ENCODE data around the gene SLX4.

Gene SLX4

DNA sequence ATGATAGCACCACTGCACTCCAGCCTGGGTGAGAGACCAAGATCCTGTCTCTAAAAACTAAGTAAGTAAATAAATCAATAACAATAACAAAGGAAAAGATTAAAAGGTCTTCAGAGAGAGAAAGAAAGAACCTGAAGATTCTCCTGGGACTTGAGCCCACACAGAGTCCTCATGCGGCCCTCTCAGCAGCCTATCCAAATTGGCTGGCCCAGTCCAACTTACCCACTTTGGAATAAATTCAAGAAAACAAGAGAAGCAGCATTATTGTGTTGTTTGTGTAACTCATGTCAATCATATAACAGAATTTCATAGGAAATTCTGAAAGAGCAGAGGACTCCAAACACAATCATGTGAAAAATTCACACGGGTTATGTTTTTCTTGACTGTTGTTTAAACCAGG, 3.8 kb downstream of the SLX4 start:
- no peak for DNase-seq
- WGBS (ENCODE audit: insufficient coverage) = 93% methylated on average over 2 of the region's 2 CpGs
- no peak overlapping the region for H3K27ac ChIP-seq (ENCODE audit: insufficient read depth in 1 of 2, low read depth in 1 of 2, low read length in 2 of 2, poor library complexity in 1 of 2, severe bottlenecking in 2 of 2)
- H3K36me3 ChIP-seq (ENCODE audit: control insufficient read depth in 4 of 4, insufficient read depth in 4 of 4, low read length in 3 of 4) = peaks cover 0 to 16% (median 5%) of the 10 kb centered on the region in 4 experiments
- ChIA-PET CTCF (no interaction called here), POLR2A (no interaction called here)
- peaks cover 5 to 21% (median 19%) of the 10 kb centered on the region in 4 experiments for H3K4me1 ChIP-seq (ENCODE audit: control extremely low read depth in 1 of 4, control insufficient read depth in 4 of 4, insufficient read depth in 4 of 4, low read length in 3 of 4)
- H3K27me3 ChIP-seq (replicated peaks in 2 of 5; ENCODE audit: control insufficient read depth in 4 of 5, insufficient read depth in 5 of 5, low read length in 4 of 5) = no peaks in the 10 kb centered on the region
- no peaks in the 10 kb centered on the region for H3K9me3 ChIP-seq (ENCODE audit: control extremely low read depth in 1 of 5, control insufficient read depth in 4 of 5, insufficient read depth in 2 of 5, low read depth in 1 of 5, low read length in 4 of 5)
- H3K4me3 ChIP-seq (ENCODE audit: control insufficient read depth in 1 of 7, extremely low read depth in 1 of 7, insufficient read depth in 4 of 7, low read depth in 2 of 7, low read length in 6 of 7) = no peak overlapping the region

DNA sequence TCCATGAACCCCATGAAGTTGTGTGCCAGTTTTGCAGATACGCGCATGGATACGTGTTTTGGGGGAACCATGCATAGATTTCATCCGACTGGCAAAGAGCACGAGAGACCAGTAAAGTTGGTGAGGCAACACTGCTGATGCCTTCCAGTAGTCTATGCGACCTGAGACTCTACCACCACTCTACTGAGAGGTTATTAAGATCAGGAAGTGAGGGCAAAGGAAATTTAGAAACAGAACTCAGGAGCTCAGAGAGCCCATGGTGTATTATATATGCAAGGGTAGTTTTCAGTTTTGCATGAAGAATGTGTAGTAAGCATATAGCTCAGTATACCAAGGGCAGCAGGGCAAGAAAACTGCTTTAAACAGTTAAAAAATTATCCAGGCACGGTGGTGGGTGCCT, 4.2 kb downstream of the SLX4 start:
- 99% methylated on average over 7 of the region's 7 CpGs for WGBS (ENCODE audit: insufficient coverage)
- Histone ChIP-seq H3K27me3 (replicated peaks in 2 of 5; ENCODE audit: control insufficient read depth in 4 of 5, insufficient read depth in 5 of 5, low read length in 4 of 5) (no peaks in the 10 kb centered on the region), H3K27ac (ENCODE audit: insufficient read depth in 1 of 2, low read depth in 1 of 2, low read length in 2 of 2, poor library complexity in 1 of 2, severe bottlenecking in 2 of 2) (no peak overlapping the region), H3K4me1 (ENCODE audit: control extremely low read depth in 1 of 4, control insufficient read depth in 4 of 4, insufficient read depth in 4 of 4, low read length in 3 of 4) (peaks cover 5 to 18% (median 14%) of the 10 kb centered on the region in 4 experiments), H3K36me3 (ENCODE audit: control insufficient read depth in 4 of 4, insufficient read depth in 4 of 4, low read length in 3 of 4) (peaks cover 0 to 21% (median 6%) of the 10 kb centered on the region in 4 experiments), H3K4me3 (ENCODE audit: control insufficient read depth in 1 of 7, extremely low read depth in 1 of 7, insufficient read depth in 4 of 7, low read depth in 2 of 7, low read length in 6 of 7) (no peak overlapping the region), H3K9me3 (ENCODE audit: control extremely low read depth in 1 of 5, control insufficient read depth in 4 of 5, insufficient read depth in 2 of 5, low read depth in 1 of 5, low read length in 4 of 5) (no peaks in the 10 kb centered on the region)
- ChIA-PET CTCF (no interaction called here), POLR2A (no interaction called here)
- DNase-seq = no peak

DNA sequence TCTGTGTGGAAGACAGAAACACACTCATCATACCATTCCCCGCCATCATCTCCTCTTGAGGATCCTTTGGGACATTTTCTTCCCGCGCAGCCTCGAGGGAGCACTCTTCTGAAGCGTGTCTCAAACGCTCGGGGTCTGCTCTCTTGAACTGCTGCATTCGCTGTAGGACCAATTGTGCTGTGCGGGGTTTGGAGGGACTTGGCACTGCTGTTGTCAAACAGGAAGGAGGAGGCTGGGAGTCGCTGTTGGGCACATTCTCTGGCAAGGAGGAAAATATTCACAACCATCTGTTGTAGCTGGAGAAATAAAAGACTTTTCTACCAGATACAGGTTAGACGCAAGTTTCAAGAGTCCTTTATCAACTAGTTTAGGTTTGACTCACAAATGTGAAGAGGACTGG, 5.0 kb downstream of the SLX4 start:
- Histone ChIP-seq H3K36me3 (ENCODE audit: control insufficient read depth in 4 of 4, insufficient read depth in 4 of 4, low read length in 3 of 4) (peaks cover 0 to 28% (median 9%) of the 10 kb centered on the region in 4 experiments), H3K4me1 (ENCODE audit: control extremely low read depth in 1 of 4, control insufficient read depth in 4 of 4, insufficient read depth in 4 of 4, low read length in 3 of 4) (peaks cover 5 to 14% (median 11%) of the 10 kb centered on the region in 4 experiments), H3K4me3 (ENCODE audit: control insufficient read depth in 1 of 7, extremely low read depth in 1 of 7, insufficient read depth in 4 of 7, low read depth in 2 of 7, low read length in 6 of 7) (no peak overlapping the region), H3K9me3 (ENCODE audit: control extremely low read depth in 1 of 5, control insufficient read depth in 4 of 5, insufficient read depth in 2 of 5, low read depth in 1 of 5, low read length in 4 of 5) (no peaks in the 10 kb centered on the region), H3K27ac (ENCODE audit: insufficient read depth in 1 of 2, low read depth in 1 of 2, low read length in 2 of 2, poor library complexity in 1 of 2, severe bottlenecking in 2 of 2) (no peak overlapping the region), H3K27me3 (replicated peaks in 2 of 5; ENCODE audit: control insufficient read depth in 4 of 5, insufficient read depth in 5 of 5, low read length in 4 of 5) (no peaks in the 10 kb centered on the region)
- no peak for DNase-seq
- POLR2A ChIA-PET = interaction anchor here (0.6 kb wide), 1 partner anchor 32 kb away, joined by 4 read pairs; no protein-coding TSS in a partner anchor
- CTCF ChIA-PET = no interaction called here
- WGBS (ENCODE audit: insufficient coverage) = 94% methylated on average over 9 of the region's 11 CpGs

DNA sequence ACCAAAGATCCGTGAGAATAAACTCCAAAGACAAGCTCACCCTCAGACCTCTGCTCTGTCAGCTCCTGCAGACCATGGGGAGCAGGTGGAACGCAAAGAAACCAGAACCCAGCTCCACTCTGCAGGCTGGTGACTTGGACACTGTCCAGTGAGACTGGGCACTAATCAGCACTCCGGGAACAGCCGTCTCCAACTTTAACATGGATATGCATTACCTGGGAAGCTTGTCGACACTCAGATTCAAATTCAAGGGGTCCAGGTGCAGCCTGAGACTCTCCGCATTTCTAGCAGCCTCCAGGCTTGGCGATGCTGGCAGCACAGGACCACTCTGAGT, 9.1 kb downstream of the SLX4 start:
- Histone ChIP-seq H3K27ac (ENCODE audit: insufficient read depth in 1 of 2, low read depth in 1 of 2, low read length in 2 of 2, poor library complexity in 1 of 2, severe bottlenecking in 2 of 2) (no peak overlapping the region), H3K4me1 (ENCODE audit: control extremely low read depth in 1 of 4, control insufficient read depth in 4 of 4, insufficient read depth in 4 of 4, low read length in 3 of 4) (peaks cover 0 to 11% (median 4%) of the 10 kb centered on the region in 4 experiments), H3K4me3 (ENCODE audit: control insufficient read depth in 1 of 7, extremely low read depth in 1 of 7, insufficient read depth in 4 of 7, low read depth in 2 of 7, low read length in 6 of 7) (no peak overlapping the region), H3K9me3 (ENCODE audit: control extremely low read depth in 1 of 5, control insufficient read depth in 4 of 5, insufficient read depth in 2 of 5, low read depth in 1 of 5, low read length in 4 of 5) (peaks cover 0 to 7% (median 0%) of the 10 kb centered on the region in 5 experiments), H3K36me3 (ENCODE audit: control insufficient read depth in 4 of 4, insufficient read depth in 4 of 4, low read length in 3 of 4) (peaks cover 2 to 45% (median 18%) of the 10 kb centered on the region in 4 experiments), H3K27me3 (replicated peaks in 2 of 5; ENCODE audit: control insufficient read depth in 4 of 5, insufficient read depth in 5 of 5, low read length in 4 of 5) (no peaks in the 10 kb centered on the region)
- no peak for DNase-seq
- WGBS (ENCODE audit: insufficient coverage) = 100% methylated on average over 7 of the region's 7 CpGs
- ChIA-PET CTCF (interaction anchor here (0.6 kb wide), 1 partner anchor 16 kb away, joined by 4 read pairs; no protein-coding TSS in a partner anchor), POLR2A (no interaction called here)

DNA sequence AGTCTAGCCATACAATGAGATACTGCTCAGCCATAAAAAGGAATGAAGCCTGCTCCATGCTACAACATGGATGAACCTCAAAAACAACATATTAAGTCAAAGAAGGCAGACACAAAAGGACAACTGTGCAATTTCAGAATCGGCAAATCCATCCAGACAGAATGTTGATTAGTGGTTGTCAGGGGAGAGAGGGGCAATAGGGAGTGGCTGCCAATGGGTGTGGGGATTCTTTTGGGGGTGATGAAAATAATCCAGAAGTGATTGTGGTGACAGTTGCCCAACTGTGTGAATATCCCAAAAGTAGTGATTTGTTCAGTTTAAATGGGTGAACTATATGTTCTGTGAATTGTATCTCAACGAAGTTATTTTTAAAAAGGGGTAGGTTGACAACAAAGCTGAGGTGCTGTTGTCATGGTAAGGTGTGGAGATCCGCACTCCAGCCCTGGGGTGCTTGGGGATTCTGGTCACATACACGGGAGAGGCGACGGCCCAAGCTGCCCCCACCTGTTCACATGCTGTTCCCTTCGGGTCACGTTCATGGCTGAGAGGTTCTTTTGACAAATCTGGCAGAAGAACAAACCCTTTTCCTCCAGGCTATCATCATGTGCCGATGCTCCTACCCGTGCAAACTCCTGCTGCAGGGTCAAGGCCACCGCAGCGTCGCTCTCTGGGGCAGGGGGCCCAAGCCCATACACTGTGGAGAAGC, 9.6 kb downstream of the SLX4 start:
- H3K36me3 ChIP-seq (ENCODE audit: control insufficient read depth in 4 of 4, insufficient read depth in 4 of 4, low read length in 3 of 4) = peaks cover 2 to 49% (median 18%) of the 10 kb centered on the region in 4 experiments
- CTCF ChIA-PET = interaction anchor here (0.6 kb wide), 1 partner anchor 16 kb away, joined by 4 read pairs; no protein-coding TSS in a partner anchor
- H3K27me3 ChIP-seq (replicated peaks in 2 of 5; ENCODE audit: control insufficient read depth in 4 of 5, insufficient read depth in 5 of 5, low read length in 4 of 5) = no peaks in the 10 kb centered on the region
- no peak overlapping the region for H3K27ac ChIP-seq (ENCODE audit: insufficient read depth in 1 of 2, low read depth in 1 of 2, low read length in 2 of 2, poor library complexity in 1 of 2, severe bottlenecking in 2 of 2)
- peaks cover 0 to 7% (median 0%) of the 10 kb centered on the region in 5 experiments for H3K9me3 ChIP-seq (ENCODE audit: control extremely low read depth in 1 of 5, control insufficient read depth in 4 of 5, insufficient read depth in 2 of 5, low read depth in 1 of 5, low read length in 4 of 5)
- POLR2A ChIA-PET = no interaction called here
- WGBS (ENCODE audit: insufficient coverage) = 100% methylated on average over 13 of the region's 13 CpGs
- H3K4me3 ChIP-seq (ENCODE audit: control insufficient read depth in 1 of 7, extremely low read depth in 1 of 7, insufficient read depth in 4 of 7, low read depth in 2 of 7, low read length in 6 of 7) = no peak overlapping the region
- no peak for DNase-seq
- peaks cover 0 to 11% (median 5%) of the 10 kb centered on the region in 4 experiments for H3K4me1 ChIP-seq (ENCODE audit: control extremely low read depth in 1 of 4, control insufficient read depth in 4 of 4, insufficient read depth in 4 of 4, low read length in 3 of 4)

DNA sequence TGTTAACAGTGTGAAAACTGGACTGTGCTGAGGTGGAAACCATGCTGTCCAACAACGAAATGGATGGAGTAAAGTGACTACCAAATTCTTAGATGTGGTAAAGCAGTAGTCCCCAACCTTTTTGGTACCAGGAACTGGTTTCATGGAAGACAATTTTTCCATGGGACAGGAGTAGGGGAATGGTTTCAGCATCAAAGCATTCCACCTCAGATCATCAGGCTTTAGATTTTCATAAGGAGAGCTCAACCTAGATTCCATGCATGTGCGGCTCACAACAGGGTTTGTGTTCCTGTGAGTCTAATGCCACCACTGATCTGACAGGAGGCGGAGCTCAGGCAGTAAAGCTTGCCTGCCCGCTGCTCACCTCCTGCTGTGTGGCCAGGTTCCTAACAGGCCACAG, 11.5 kb downstream of the SLX4 start:
- Histone ChIP-seq H3K36me3 (ENCODE audit: control insufficient read depth in 4 of 4, insufficient read depth in 4 of 4, low read length in 3 of 4) (peaks cover 2 to 54% (median 15%) of the 10 kb centered on the region in 4 experiments), H3K9me3 (ENCODE audit: control extremely low read depth in 1 of 5, control insufficient read depth in 4 of 5, insufficient read depth in 2 of 5, low read depth in 1 of 5, low read length in 4 of 5) (peaks cover 0 to 7% (median 0%) of the 10 kb centered on the region in 5 experiments), H3K27me3 (replicated peaks in 2 of 5; ENCODE audit: control insufficient read depth in 4 of 5, insufficient read depth in 5 of 5, low read length in 4 of 5) (no peaks in the 10 kb centered on the region), H3K27ac (ENCODE audit: insufficient read depth in 1 of 2, low read depth in 1 of 2, low read length in 2 of 2, poor library complexity in 1 of 2, severe bottlenecking in 2 of 2) (no peak overlapping the region), H3K4me1 (ENCODE audit: control extremely low read depth in 1 of 4, control insufficient read depth in 4 of 4, insufficient read depth in 4 of 4, low read length in 3 of 4) (peaks cover 0 to 11% (median 5%) of the 10 kb centered on the region in 4 experiments), H3K4me3 (ENCODE audit: control insufficient read depth in 1 of 7, extremely low read depth in 1 of 7, insufficient read depth in 4 of 7, low read depth in 2 of 7, low read length in 6 of 7) (no peak overlapping the region)
- WGBS (ENCODE audit: insufficient coverage) = 100% methylated on average over 3 of the region's 4 CpGs
- CTCF ChIA-PET = no interaction called here
- POLR2A ChIA-PET = interaction anchor here (0.7 to 0.8 kb wide), 2 partner anchors 11 to 15 kb away, joined by 3 read pairs; no protein-coding TSS in a partner anchor
- DNase-seq = no peak

DNA sequence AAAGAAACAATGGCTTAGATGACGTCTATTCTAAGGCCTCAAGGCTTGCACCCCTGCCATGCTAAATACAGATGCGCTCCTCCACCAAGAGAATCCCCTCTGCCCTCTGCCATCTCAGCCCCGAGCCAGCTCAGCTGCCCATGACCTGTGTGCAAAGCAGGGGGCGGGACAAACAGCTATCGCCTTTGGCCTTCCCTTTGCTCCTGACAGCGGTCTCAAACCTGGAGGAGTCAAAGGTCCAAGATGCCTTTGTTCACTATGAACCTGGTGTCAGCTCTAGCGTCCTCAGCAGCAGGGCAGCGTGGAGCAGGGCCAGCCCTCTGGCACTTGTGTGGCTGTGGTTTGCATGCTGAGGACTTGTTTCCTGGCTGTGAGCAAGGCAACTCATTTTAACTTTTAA, 12.3 kb downstream of the SLX4 start:
- ChIA-PET POLR2A (interaction anchor here (0.5 to 0.8 kb wide), 2 partner anchors 11 to 101 kb away, joined by 3 to 4 read pairs; no protein-coding TSS in a partner anchor), CTCF (no interaction called here)
- H3K27ac ChIP-seq (ENCODE audit: insufficient read depth in 1 of 2, low read depth in 1 of 2, low read length in 2 of 2, poor library complexity in 1 of 2, severe bottlenecking in 2 of 2) = no peak overlapping the region
- H3K9me3 ChIP-seq (ENCODE audit: control extremely low read depth in 1 of 5, control insufficient read depth in 4 of 5, insufficient read depth in 2 of 5, low read depth in 1 of 5, low read length in 4 of 5) = peaks cover 0 to 7% (median 0%) of the 10 kb centered on the region in 5 experiments
- H3K4me3 ChIP-seq (ENCODE audit: control insufficient read depth in 1 of 7, extremely low read depth in 1 of 7, insufficient read depth in 4 of 7, low read depth in 2 of 7, low read length in 6 of 7) = no peak overlapping the region
- DNase-seq = peak in 1 of 3 donors; percentile 33
- H3K4me1 ChIP-seq (ENCODE audit: control extremely low read depth in 1 of 4, control insufficient read depth in 4 of 4, insufficient read depth in 4 of 4, low read length in 3 of 4) = peaks cover 0 to 11% (median 5%) of the 10 kb centered on the region in 4 experiments
- 76% methylated on average over 7 of the region's 8 CpGs for WGBS (ENCODE audit: insufficient coverage)
- no peaks in the 10 kb centered on the region for H3K27me3 ChIP-seq (replicated peaks in 2 of 5; ENCODE audit: control insufficient read depth in 4 of 5, insufficient read depth in 5 of 5, low read length in 4 of 5)
- peaks cover 2 to 54% (median 16%) of the 10 kb centered on the region in 4 experiments for H3K36me3 ChIP-seq (ENCODE audit: control insufficient read depth in 4 of 4, insufficient read depth in 4 of 4, low read length in 3 of 4)
